ENCODE measurements around the gene HAT1. TPM values are rescaled to one million over a fixed set of nuclear protein-coding genes. Genes with fewer than 3 reads are reported as not detected.

Gene HAT1
- total RNA-seq = 14.5 and 40.6 TPM in 2 replicates

GRCh38 chr2:171922230-171923022 lies at the start of gene HAT1:
Gene HAT1 (plus strand): TSS chr2:171922461. CDS start chr2:171922501, 40 bp downstream.

GRCh38 chr2:171893824-171894611 lies 28.2 kb upstream of the HAT1 start, which contains the start of gene SLC25A12:
Gene SLC25A12 (minus strand): TSS chr2:171894244. CDS start chr2:171894214, 30 bp downstream.

GRCh38 chr2:171999604-172000469 lies 77.6 kb downstream of the HAT1 start, which contains the start of gene METAP1D:
Gene METAP1D (plus strand): TSS chr2:171999953. CDS start chr2:171999970, 17 bp downstream.

Other genes with a start within 250 kb of the HAT1 start
- 70.4 and 85.6 TPM in 2 replicates for gene DYNC1I2, start 235.0 kb upstream of the HAT1 start, total RNA-seq
- gene SLC25A12, start 28.2 kb upstream of the HAT1 start, total RNA-seq = 9.3 and 9.4 TPM in 2 replicates
- 3.1 and 5.3 TPM in 2 replicates for gene METAP1D, start 77.5 kb downstream of the HAT1 start, total RNA-seq
- 0.16 TPM in 1 of 2 replicates, not detected in the other for gene DLX1, start 163.0 kb downstream of the HAT1 start, total RNA-seq
- gene DLX2, start 180.4 kb downstream of the HAT1 start, total RNA-seq = 0.16 TPM in 1 of 2 replicates, not detected in the other

Data from mesangial cell (primary cell).